HEK293T (cell line): ENCODE measurements around the gene RAE1.

Experiments used
- ARNT ChIP-seq: fragments of 450-650 bp; IDR thresholded peaks from 2 replicates; pipeline ENCODE4 v1.6.1; 2017; ENCODE audit warnings: mild to moderate bottlenecking
- BHLHE40 ChIP-seq: fragments of 450-650 bp; IDR thresholded peaks from 2 replicates; pipeline ENCODE4 v1.6.1; 2016; ENCODE audit warnings: mild to moderate bottlenecking, moderate library complexity, borderline replicate concordance
- FOXA1 ChIP-seq: fragments of 450-650 bp; IDR thresholded peaks from 2 replicates; pipeline ENCODE4 v1.6.1; 2016; ENCODE audit warnings: mild to moderate bottlenecking
- FOXK2 ChIP-seq: fragments of 450-650 bp; IDR thresholded peaks from 2 replicates; pipeline ENCODE4 v1.6.1; 2016; ENCODE audit warnings: mild to moderate bottlenecking
- SP1 ChIP-seq: fragments of 450-650 bp; IDR thresholded peaks from 2 replicates; pipeline ENCODE4 v1.6.1; 2017
- ZNF384 ChIP-seq: fragments of 450-650 bp; IDR thresholded peaks from 2 replicates; pipeline ENCODE4 v1.6.1; 2016

DNA sequence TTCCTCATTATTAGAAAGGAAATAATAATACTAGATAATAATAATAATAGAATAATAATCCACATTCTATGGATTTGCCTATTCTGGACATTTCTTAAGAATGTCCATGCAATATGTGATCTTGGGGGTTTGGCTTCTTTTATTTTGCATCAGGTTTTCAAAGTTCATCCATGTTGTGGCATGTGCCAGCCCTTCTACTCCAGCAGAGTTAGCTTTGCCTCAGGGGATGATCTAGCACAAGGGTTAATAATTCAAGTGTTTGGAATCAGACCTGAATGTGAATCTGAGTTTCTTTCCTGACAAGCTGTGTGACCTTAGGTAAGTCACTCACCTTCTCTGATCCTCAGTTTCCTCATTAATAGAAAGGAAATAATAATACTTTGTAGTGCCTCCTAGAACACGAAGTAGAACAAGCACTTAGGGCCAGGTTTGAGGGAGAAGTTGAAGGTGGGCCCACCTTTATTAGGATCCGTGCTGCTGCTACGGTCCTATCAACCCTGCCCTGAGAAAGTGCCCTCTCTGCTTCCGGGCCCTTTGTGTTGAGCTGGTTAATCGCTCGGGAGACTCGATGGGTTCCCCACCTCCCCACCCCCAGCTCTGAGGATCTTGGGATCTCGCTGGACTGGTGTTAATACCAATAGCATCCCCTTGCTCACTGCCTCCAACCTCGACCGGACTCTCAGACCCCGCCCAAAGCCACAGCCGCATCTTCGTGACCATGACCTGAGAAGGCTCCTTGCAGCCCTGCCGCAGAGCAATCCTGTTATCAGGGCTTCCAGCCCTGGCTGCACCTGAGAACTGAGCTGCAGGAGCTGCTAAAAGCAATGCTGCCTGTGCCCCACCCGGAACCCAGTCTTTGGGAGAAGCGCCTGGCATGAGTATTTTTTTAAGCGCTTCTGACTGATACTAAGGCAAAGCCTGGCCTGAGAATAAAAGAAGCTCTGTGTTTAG lies 67.0 kb downstream of the RAE1 start:
- TF ChIP-seq FOXK2 = no peak
- TF ChIP-seq BHLHE40 = no peak
- TF ChIP-seq ARNT = no peak
- no peak for TF ChIP-seq ZNF384
- TF ChIP-seq SP1 = no peak
- TF ChIP-seq FOXA1 = no peak
